GM10266 (cell line): Measurements from ENCODE around the gene FAM107B.
A peak's percentile ranks its signal among the peaks of the same experiment; 100 is the strongest.
"Not testable (repeated sequence)": the region's sequence is repeated elsewhere in the genome, so short reads cannot be mapped to it uniquely, and the experiment has no call there.

Source experiments
- DNase-seq: peaks from one replicate; pipeline ENCODE4 v3.0.0; 2012; ENCODE audit errors: extremely low spot score
- CTCF ChIP-seq: IDR thresholded peaks from 2 replicates; pipeline ENCODE4 v1.5.1; 2012; ENCODE audit warnings: mild to moderate bottlenecking, low read depth; ENCODE audit not compliant: control insufficient read depth, insufficient read depth; ENCODE audit errors: missing control alignments

FAM107B gene

GRCh38 chr10:14774797-14775196 lies at the start of gene FAM107B:
TSS of gene FAM107B (minus strand) at chr10:14774897. CDS start at chr10:14774663, 234 bp downstream.
- no peak for TF ChIP-seq CTCF
- no peak for DNase-seq

GRCh38 chr10:14823966-14824365 lies 49.3 kb upstream of the FAM107B start:
- no peak for TF ChIP-seq CTCF
- no peak for DNase-seq

- peak; percentile 72 for TF ChIP-seq CTCF
Observed at GRCh38 chr10:14822879-14823755, 48.4 kb upstream of the FAM107B start.

GRCh38 chr10:14821635-14822375 lies 47.1 kb upstream of the FAM107B start:
- no peak for TF ChIP-seq CTCF
- no peak for DNase-seq

More at GRCh38 chr10:14822879-14823755, 48.4 kb upstream of the FAM107B start:
- peak; percentile 49 for DNase-seq

- no peak for DNase-seq
- TF ChIP-seq CTCF, result no peak
Observed at GRCh38 chr10:14820775-14821154, 46.1 kb upstream of the FAM107B start.

GRCh38 chr10:14820010-14820774 lies 45.5 kb upstream of the FAM107B start:
- DNase-seq, result no peak

GRCh38 chr10:14816717-14817116 lies 42.0 kb upstream of the FAM107B start:
- not testable (repeated sequence) for DNase-seq

More at GRCh38 chr10:14820010-14820774, 45.5 kb upstream of the FAM107B start:
- TF ChIP-seq CTCF, result no peak
